Keratinocyte (primary cell): ENCODE data around the gene PRPF40B. TPM values are rescaled to one million over a fixed set of nuclear protein-coding genes. Genes with fewer than 3 reads are reported as not detected.
A peak's percentile ranks its signal among the peaks of the same experiment; 100 is the strongest.

ENCODE experiments used
- DNase-seq: peaks from one replicate; pipeline ENCODE4 v3.0.0-alpha.2; 2011; ENCODE audit warnings: low read depth, missing footprints, low spot score
- FAIRE-seq: peaks from 2 replicates; lab custom pipeline; 2011; peaks lifted over from hg19 to GRCh38; lab: Jason Lieb, UNC
- H2AFZ ChIP-seq: 2 replicates; pipeline ENCODE4 v1.6.0; 2012; ENCODE audit warnings: low read length, control low read depth, inconsistent platforms; ENCODE audit not compliant: control insufficient read depth
- H3K27ac ChIP-seq: 2 replicates; pipeline ENCODE4 v1.5.1; 2011; ENCODE audit warnings: low read length; ENCODE audit not compliant: control insufficient read depth, insufficient read depth
- H3K27me3 ChIP-seq: 3 replicates; pipeline ENCODE4 v1.6.0; 2011; ENCODE audit warnings: low read length; ENCODE audit not compliant: control insufficient read depth, insufficient read depth; ENCODE audit errors: extremely low read depth
- H3K36me3 ChIP-seq, 2 experiments: 2 replicates in 1 of 2; 3 replicates in 1 of 2; pipeline ENCODE4 v1.5.1; 2011; ENCODE audit warnings: low read length in 2 of 2, mild to moderate bottlenecking in 1 of 2; ENCODE audit not compliant: control insufficient read depth in 2 of 2, insufficient read depth in 2 of 2; ENCODE audit errors: extremely low read depth in 1 of 2
- H3K4me1 ChIP-seq: 3 replicates; pipeline ENCODE4 v1.5.1; 2011; ENCODE audit warnings: low read length; ENCODE audit not compliant: control insufficient read depth, insufficient read depth; ENCODE audit errors: extremely low read depth
- H3K4me2 ChIP-seq: 3 replicates; pipeline ENCODE4 v1.6.0; 2011; ENCODE audit warnings: low read depth, low read length; ENCODE audit not compliant: control insufficient read depth, insufficient read depth; ENCODE audit errors: extremely low read depth
- H3K4me3 ChIP-seq, 3 experiments: fragments of 200-600 bp in 1 of 3; sonication (generic) in 1 of 3; 2 replicates in 2 of 3; 3 replicates in 1 of 3; pipeline ENCODE4 v1.5.1; 2011 to 2016; ENCODE audit warnings: low read length in 3 of 3, mild to moderate bottlenecking in 3 of 3, control low read depth in 2 of 3, inconsistent platforms in 1 of 3, low read depth in 1 of 3, mixed read lengths in 1 of 3, mixed run types in 1 of 3, moderate library complexity in 1 of 3; ENCODE audit not compliant: control insufficient read depth in 2 of 3, insufficient read depth in 2 of 3; ENCODE audit errors: extremely low read depth in 1 of 3
- H3K79me2 ChIP-seq: 2 replicates; pipeline ENCODE4 v1.6.0; 2012; ENCODE audit warnings: low read length; ENCODE audit not compliant: control insufficient read depth, insufficient read depth
- H3K9ac ChIP-seq: 3 replicates; pipeline ENCODE4 v1.6.0; 2011; ENCODE audit warnings: low read length; ENCODE audit not compliant: control insufficient read depth, insufficient read depth; ENCODE audit errors: extremely low read depth
- H3K9me1 ChIP-seq: 3 replicates; pipeline ENCODE4 v1.6.0; 2011; ENCODE audit warnings: low read length; ENCODE audit not compliant: control insufficient read depth, insufficient read depth; ENCODE audit errors: extremely low read depth
- H3K9me3 ChIP-seq: 2 replicates; pipeline ENCODE4 v1.5.1; 2012; ENCODE audit warnings: low read depth, low read length; ENCODE audit not compliant: control insufficient read depth
- H4K20me1 ChIP-seq: 3 replicates; pipeline ENCODE4 v1.6.0; 2011; ENCODE audit warnings: low read length; ENCODE audit not compliant: control insufficient read depth, insufficient read depth; ENCODE audit errors: extremely low read depth
- CTCF ChIP-seq, 3 experiments: IDR thresholded peaks in 1 of 3; conservative IDR thresholded peaks in 1 of 3; optimal IDR thresholded peaks in 1 of 3; 2 replicates in 2 of 3; 3 replicates in 1 of 3; pipeline versions ENCODE3 to v1.5.1; 2011; ENCODE audit warnings: low read length in 3 of 3, mild to moderate bottlenecking in 3 of 3, moderate library complexity in 2 of 3, control low read depth in 1 of 3, inconsistent platforms in 1 of 3; ENCODE audit not compliant: insufficient read depth in 2 of 3; ENCODE audit errors: extremely low read depth in 1 of 3
- EZH2 ChIP-seq: IDR thresholded peaks from one replicate; pipeline ENCODE4 v1.6.1; 2012; ENCODE audit warnings: inconsistent platforms, mild to moderate bottlenecking, low read length, moderate library complexity
- dilution Hi-C: fragments of 300-500 bp; cut with MboI; formaldehyde crosslinking; loops from one replicate; pipeline ENCODE4 v1.7.0; 2020; ENCODE audit warnings: low sequenced_read_pairs; ENCODE audit not compliant: extremely low pct_ligation_motif_present
- polyA plus RNA-seq, 5 experiments: library from polyadenylated mRNA; depleted of rRNA in 3 of 5; stranded (reverse) in 3 of 5; stranded (forward) in 1 of 5; unstranded in 1 of 5; fragments of >200 nt; gene quantifications; 1 replicate in 1 of 5; 2 replicates in 3 of 5; 3 replicates in 1 of 5; pipeline versions ENCODE4 v1.2.1 to v1.2.3, GENCODE V29; 2011 to 2012; ENCODE audit warnings: missing spikeins in 2 of 5, low read depth in 1 of 5, low replicate concordance in 1 of 5

Gene PRPF40B
- polyA plus RNA-seq, 1 donor (not counting 4 experiments of a cell fraction or from before 2014, with no cell fraction given) = 12.7 TPM

GRCh38 chr12:49626169-49626835 is 2.9 kb downstream of the PRPF40B start:
- Histone ChIP-seq H3K36me3 (peaks cover 1 to 4% of the 10 kb centered on the region in 2 experiments), H3K4me3 (no peak overlapping the region), H3K4me2 (no peak overlapping the region), H3K9me3 (no peaks in the 10 kb centered on the region), H2AFZ (no peak overlapping the region), H3K79me2 (peaks cover 2% of the 10 kb centered on the region), H3K27ac (peak overlapping the region; percentile 65), H3K9me1 (peaks cover 7% of the 10 kb centered on the region), H3K4me1 (peaks cover 55% of the 10 kb centered on the region), H4K20me1 (no peaks in the 10 kb centered on the region), H3K9ac (no peak overlapping the region), H3K27me3 (no peaks in the 10 kb centered on the region)
- TF ChIP-seq CTCF (optimal IDR thresholded peaks at IDR 0.05 in 1 of 3, IDR thresholded peaks at IDR 0.05 in 1 of 3, conservative IDR thresholded peaks at IDR 0.05 in 1 of 3; ENCODE audit: extremely low read depth in 1 of 3, insufficient read depth in 2 of 3, low read length in 3 of 3) = peak in 1 of 3 experiments; percentile 33
- no peak for TF ChIP-seq EZH2
- DNase-seq (no peak), FAIRE-seq (no peak)
- dilution Hi-C loops = no loop called here

GRCh38 chr12:49626836-49627235 is 3.5 kb downstream of the PRPF40B start:
- Histone ChIP-seq H3K9me1 (peaks cover 7% of the 10 kb centered on the region), H3K79me2 (peaks cover 2% of the 10 kb centered on the region), H3K36me3 (peaks cover 4% of the 10 kb centered on the region in 2 experiments), H2AFZ (no peak overlapping the region), H3K27ac (no peak overlapping the region), H3K4me2 (no peak overlapping the region), H4K20me1 (no peaks in the 10 kb centered on the region), H3K4me1 (peaks cover 50% of the 10 kb centered on the region), H3K27me3 (no peaks in the 10 kb centered on the region), H3K4me3 (no peak overlapping the region), H3K9me3 (no peaks in the 10 kb centered on the region), H3K9ac (no peak overlapping the region)
- TF ChIP-seq CTCF (optimal IDR thresholded peaks at IDR 0.05 in 1 of 3, IDR thresholded peaks at IDR 0.05 in 1 of 3, conservative IDR thresholded peaks at IDR 0.05 in 1 of 3; ENCODE audit: extremely low read depth in 1 of 3, insufficient read depth in 2 of 3, low read length in 3 of 3) (no peak), EZH2 (no peak)
- no peak for FAIRE-seq
- dilution Hi-C loops = no loop called here
- DNase-seq = no peak
